Karpas-422 (cell line): ENCODE data around the gene ZNF397. TPM values are rescaled to one million over a fixed set of nuclear protein-coding genes. Genes with fewer than 3 reads are reported as not detected.
A peak's percentile ranks its signal among the peaks of the same experiment; 100 is the strongest.

ENCODE experiments used
- DNase-seq: peaks from one replicate; pipeline ENCODE4 v3.0.0-alpha.2; 2015
- H2AFZ ChIP-seq: fragments of 200-600 bp; sonication (generic); 2 replicates; pipeline ENCODE4 v1.6.1; 2014; ENCODE audit warnings: antibody characterized with exemption, low read length, mixed read lengths
- H3K27ac ChIP-seq: fragments of 200-600 bp; sonication (generic); 2 replicates; pipeline ENCODE4 v1.5.1; 2014; ENCODE audit warnings: mild to moderate bottlenecking, low read length, moderate library complexity
- H3K27me3 ChIP-seq: fragments of 200-600 bp; sonication (generic); 2 replicates; pipeline ENCODE4 v1.6.1; 2014; ENCODE audit warnings: low read length, mixed read lengths
- H3K36me3 ChIP-seq: fragments of 200-600 bp; sonication (generic); 2 replicates; pipeline ENCODE4 v1.6.1; 2014; ENCODE audit warnings: low read length, mixed read lengths; ENCODE audit not compliant: insufficient read depth
- H3K4me1 ChIP-seq: fragments of 200-600 bp; sonication (generic); 2 replicates; pipeline ENCODE4 v1.6.1; 2014; ENCODE audit warnings: mild to moderate bottlenecking, low read length, mixed read lengths
- H3K4me2 ChIP-seq: fragments of 200-600 bp; sonication (generic); 2 replicates; pipeline ENCODE4 v1.6.1; 2014; ENCODE audit warnings: low read length, low read depth, mild to moderate bottlenecking; ENCODE audit not compliant: poor library complexity, severe bottlenecking
- H3K4me3 ChIP-seq: fragments of 200-600 bp; sonication (generic); 2 replicates; pipeline ENCODE4 v1.5.1; 2014; ENCODE audit warnings: mild to moderate bottlenecking, antibody characterized with exemption, low read length, mixed read lengths
- H3K79me2 ChIP-seq: fragments of 200-600 bp; sonication (generic); 2 replicates; pipeline ENCODE4 v1.6.1; 2014; ENCODE audit warnings: mild to moderate bottlenecking, low read length, mixed read lengths
- H3K9ac ChIP-seq: fragments of 200-600 bp; sonication (generic); 2 replicates; pipeline ENCODE4 v1.6.0; 2014; ENCODE audit warnings: low read length
- H3K9me2 ChIP-seq: fragments of 200-600 bp; sonication (generic), shearing (Covaris generic); replicated peaks from 2 replicates; pipeline ENCODE4 v1.6.0; 2014; ENCODE audit warnings: mild to moderate bottlenecking, low read length, moderate library complexity; ENCODE audit not compliant: insufficient read depth
- H3K9me3 ChIP-seq: fragments of 300-700, 200-600 bp; sonication (generic); 2 replicates; pipeline ENCODE4 v1.6.1; 2014; ENCODE audit warnings: low read length, mixed read lengths
- H4K20me1 ChIP-seq: fragments of 200-600 bp; sonication (generic); 2 replicates; pipeline ENCODE4 v1.6.1; 2014; ENCODE audit warnings: mild to moderate bottlenecking, antibody characterized with exemption, low read length, low read depth; ENCODE audit not compliant: insufficient read depth
- total RNA-seq: library from RNA; depleted of rRNA; stranded (reverse); fragments of >200 nt; shearing (Covaris generic); gene quantifications from 2 replicates; pipeline ENCODE4 v1.2.3, GENCODE V29; 2014; ENCODE audit warnings: low replicate concordance

ZNF397 gene
- total RNA-seq, 1 experiment from 2014 or later, result 36.4 TPM

DNA sequence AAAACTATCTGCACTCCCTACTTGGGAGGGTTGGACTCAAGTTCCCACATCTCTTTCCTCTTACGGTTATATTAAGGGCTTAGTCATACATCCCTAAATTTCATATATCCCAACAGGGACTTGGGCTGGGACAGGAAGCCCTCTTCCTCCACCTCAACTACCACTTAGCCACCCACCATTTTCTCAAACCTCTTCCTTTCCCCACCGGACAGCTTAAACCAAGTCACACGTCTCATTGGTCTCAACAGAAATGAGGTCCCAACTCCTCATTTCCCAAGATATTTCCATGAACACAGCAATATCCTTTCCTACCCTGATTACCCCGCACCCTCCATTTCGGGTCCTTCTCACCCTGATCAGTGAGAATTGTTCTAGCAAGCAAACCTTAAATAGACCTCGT, 48.5 kb downstream of the ZNF397 start:
- Histone ChIP-seq H3K36me3 (peaks cover 43% of the 10 kb centered on the region), H3K9ac (peak overlapping the region; percentile 98), H3K27ac (peak overlapping the region; percentile 79), H3K9me3 (peaks cover 29% of the 10 kb centered on the region), H2AFZ (peak overlapping the region; percentile 64), H3K27me3 (no peaks in the 10 kb centered on the region), H3K9me2 (no peaks in the 10 kb centered on the region), H3K4me2 (peak overlapping the region; percentile 88), H4K20me1 (no peaks in the 10 kb centered on the region), H3K4me3 (peak overlapping the region; percentile 99), H3K79me2 (peaks cover 96% of the 10 kb centered on the region), H3K4me1 (peaks cover 19% of the 10 kb centered on the region)
- DNase-seq, result peak; percentile 52

GRCh38 chr18:35289727-35290093, 48.9 kb downstream of the ZNF397 start:
- peak overlapping the region; percentile 98 for H3K9ac ChIP-seq
- DNase-seq, result peak; percentile 79
- H3K27me3 ChIP-seq, result no peaks in the 10 kb centered on the region
- H3K4me2 ChIP-seq, result peak overlapping the region; percentile 88
- H3K9me3 ChIP-seq, result peaks cover 28% of the 10 kb centered on the region
- peak overlapping the region; percentile 79 for H3K27ac ChIP-seq
- peak overlapping the region; percentile 64 for H2AFZ ChIP-seq
- H3K4me3 ChIP-seq, result peak overlapping the region; percentile 99
- no peaks in the 10 kb centered on the region for H4K20me1 ChIP-seq
- no peaks in the 10 kb centered on the region for H3K9me2 ChIP-seq
- H3K4me1 ChIP-seq, result peaks cover 19% of the 10 kb centered on the region
- H3K79me2 ChIP-seq, result peaks cover 96% of the 10 kb centered on the region
- H3K36me3 ChIP-seq, result peaks cover 45% of the 10 kb centered on the region

DNA sequence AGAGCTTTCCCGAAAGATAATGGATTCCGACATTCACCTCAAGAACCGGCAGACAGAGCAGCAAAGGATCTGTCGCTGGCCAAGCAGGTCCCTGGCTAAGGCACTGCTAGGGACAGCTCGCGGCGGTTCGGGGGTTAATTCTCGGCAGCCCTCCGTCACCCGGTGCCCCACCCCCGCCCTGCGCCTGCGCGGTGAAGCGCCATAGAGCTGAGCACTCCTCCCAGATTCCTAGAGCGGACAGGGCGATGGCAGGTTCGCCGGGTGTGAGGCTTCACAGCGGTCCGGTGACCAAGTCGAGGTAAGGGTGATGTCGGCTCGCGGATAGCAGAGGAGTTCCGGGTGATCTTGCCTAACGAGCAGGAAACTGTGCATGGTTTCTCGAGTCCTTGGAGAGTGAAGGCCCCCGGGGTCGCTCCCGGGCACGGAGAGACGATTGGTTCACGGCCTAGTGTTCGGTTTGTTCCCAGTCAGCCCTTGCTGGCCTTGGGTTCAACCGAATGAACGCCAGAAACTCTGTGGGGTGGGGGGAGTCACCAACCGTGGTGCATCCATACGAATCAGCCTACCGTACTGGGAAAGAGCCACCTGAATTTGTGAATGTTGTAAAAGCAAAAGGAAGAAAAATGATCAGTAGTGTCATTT, 49.4 kb downstream of the ZNF397 start, which contains the start of gene ZSCAN30:
TSS of gene ZSCAN30 (minus strand) at position 136 of the 642 bp plus-strand sequence. CDS start 25,877 bp downstream, outside the sequence.
- H3K4me3 ChIP-seq, result peak within 1 kb of the TSS; percentile 99
- H3K9ac ChIP-seq, result peak within 1 kb of the TSS; percentile 98
- H3K79me2 ChIP-seq, result peaks cover 96% of the 10 kb centered on the region

GRCh38 chr18:35291166-35291565, 50.3 kb downstream of the ZNF397 start:
- Histone ChIP-seq H3K27ac (peak overlapping the region; percentile 79; the same call in 1 of the 2 replicates), H3K4me3 (peak overlapping the region; percentile 99), H3K27me3 (no peaks in the 10 kb centered on the region), H4K20me1 (no peaks in the 10 kb centered on the region), H3K9me3 (peaks cover 20% of the 10 kb centered on the region), H2AFZ (no peak overlapping the region), H3K4me1 (peaks cover 19% of the 10 kb centered on the region), H3K36me3 (peaks cover 55% of the 10 kb centered on the region), H3K4me2 (peak overlapping the region; percentile 88), H3K9ac (peak overlapping the region; percentile 98), H3K79me2 (peaks cover 95% of the 10 kb centered on the region), H3K9me2 (no peaks in the 10 kb centered on the region)
- DNase-seq, result no peak

More for the DNA sequence above, 49.4 kb downstream of the ZNF397 start, which contains the start of gene ZSCAN30:
- peak; percentile 99 for DNase-seq
- Histone ChIP-seq H3K4me2 (peak within 1 kb of the TSS; percentile 88), H2AFZ (peak within 1 kb of the TSS; percentile 87), H3K27me3 (no peaks in the 10 kb centered on the region), H3K36me3 (peaks cover 45% of the 10 kb centered on the region), H3K4me1 (peaks cover 19% of the 10 kb centered on the region), H3K27ac (peak within 1 kb of the TSS; percentile 79), H3K9me2 (no peaks in the 10 kb centered on the region), H4K20me1 (no peaks in the 10 kb centered on the region), H3K9me3 (peaks cover 27% of the 10 kb centered on the region)

DNA sequence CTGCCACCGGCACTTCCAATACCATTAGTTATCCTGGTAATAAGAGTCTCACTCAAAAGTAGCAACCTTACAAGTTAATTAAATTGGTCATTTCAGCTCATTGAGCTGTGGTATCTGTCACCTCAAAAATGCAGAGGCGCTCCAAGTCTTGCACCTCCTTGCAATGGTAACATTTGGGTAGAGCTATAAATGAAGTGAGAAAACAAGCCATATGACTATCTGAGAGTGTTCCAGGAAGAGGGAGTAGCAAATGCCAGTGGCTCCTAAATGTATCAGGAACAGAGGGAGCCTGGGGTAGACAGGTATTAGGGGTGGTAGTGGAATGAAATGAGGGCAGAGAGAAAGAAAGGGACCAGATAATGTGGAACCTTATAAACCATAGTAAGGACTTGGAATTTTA, 55.2 kb downstream of the ZNF397 start:
- Histone ChIP-seq H3K27me3 (no peaks in the 10 kb centered on the region), H3K9me3 (peaks cover 26% of the 10 kb centered on the region), H2AFZ (no peak overlapping the region), H3K4me1 (peaks cover 9% of the 10 kb centered on the region), H3K27ac (no peak overlapping the region), H3K9ac (no peak overlapping the region), H3K4me2 (no peak overlapping the region), H3K4me3 (no peak overlapping the region), H3K36me3 (peaks cover 90% of the 10 kb centered on the region), H4K20me1 (no peaks in the 10 kb centered on the region), H3K79me2 (peaks cover 94% of the 10 kb centered on the region), H3K9me2 (no peaks in the 10 kb centered on the region)
- DNase-seq, result no peak

- Histone ChIP-seq H3K4me2 (no peak overlapping the region), H3K9me3 (peaks cover 62% of the 10 kb centered on the region), H4K20me1 (no peaks in the 10 kb centered on the region), H3K4me1 (no peaks in the 10 kb centered on the region), H3K79me2 (peaks cover 47% of the 10 kb centered on the region), H2AFZ (no peak overlapping the region), H3K27me3 (no peaks in the 10 kb centered on the region), H3K9me2 (no peaks in the 10 kb centered on the region), H3K9ac (no peak overlapping the region), H3K27ac (no peak overlapping the region), H3K36me3 (peaks cover 90% of the 10 kb centered on the region), H3K4me3 (no peak overlapping the region)
- no peak for DNase-seq
Observed at GRCh38 chr18:35303610-35304009, 62.8 kb downstream of the ZNF397 start.

DNA sequence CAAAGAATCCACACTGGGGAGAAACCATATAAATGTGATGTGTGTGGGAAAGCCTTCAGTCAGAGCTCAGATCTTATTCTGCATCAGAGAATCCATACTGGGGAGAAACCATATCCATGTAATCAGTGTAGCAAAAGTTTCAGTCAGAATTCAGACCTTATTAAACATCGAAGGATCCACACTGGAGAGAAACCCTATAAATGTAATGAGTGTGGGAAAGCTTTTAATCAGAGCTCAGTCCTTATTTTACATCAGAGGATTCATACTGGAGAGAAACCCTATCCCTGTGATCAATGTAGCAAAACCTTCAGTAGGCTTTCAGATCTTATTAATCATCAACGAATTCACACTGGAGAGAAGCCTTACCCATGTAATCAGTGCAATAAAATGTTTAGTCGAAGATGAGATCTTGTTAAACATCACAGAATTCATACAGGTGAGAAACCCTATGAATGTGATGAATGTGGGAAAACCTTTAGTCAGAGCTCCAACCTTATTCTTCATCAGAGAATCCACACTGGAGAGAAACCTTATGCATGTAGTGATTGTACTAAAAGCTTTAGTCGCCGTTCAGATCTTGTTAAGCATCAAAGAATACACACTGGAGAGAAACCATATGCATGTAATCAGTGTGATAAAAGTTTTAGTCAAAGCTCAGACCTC, 65.9 kb downstream of the ZNF397 start:
- H2AFZ ChIP-seq, result no peak overlapping the region
- H3K9me2 ChIP-seq, result no peaks in the 10 kb centered on the region
- no peaks in the 10 kb centered on the region for H3K27me3 ChIP-seq
- no peaks in the 10 kb centered on the region for H4K20me1 ChIP-seq
- no peak overlapping the region for H3K4me3 ChIP-seq
- H3K27ac ChIP-seq, result no peak overlapping the region
- H3K4me2 ChIP-seq, result no peak overlapping the region
- no peak overlapping the region for H3K9ac ChIP-seq
- H3K9me3 ChIP-seq, result peaks cover 60% of the 10 kb centered on the region
- DNase-seq, result no peak
- H3K36me3 ChIP-seq, result peaks cover 60% of the 10 kb centered on the region
- no peaks in the 10 kb centered on the region for H3K4me1 ChIP-seq
- peaks cover 17% of the 10 kb centered on the region for H3K79me2 ChIP-seq
